Liver (tissue), 3 donors: Measurements from ENCODE around the gene RFNG.

Experiments used
- CTCF ChIP-seq: fragments of 150-350 bp; IDR thresholded peaks from 2 replicates; pipeline ENCODE4 v1.5.1; 2017; ENCODE audit warnings: improper control_type of control experiment, low read depth, low read length; ENCODE audit not compliant: missing input control
- FOXA1 ChIP-seq: IDR thresholded peaks from 2 replicates; pipeline ENCODE4 v1.6.1; 2016; ENCODE audit warnings: antibody characterized with exemption
- HNF4G ChIP-seq: IDR thresholded peaks from 2 replicates; pipeline ENCODE4 v1.6.1; 2016; ENCODE audit warnings: antibody characterized with exemption
- NR2F2 ChIP-seq: IDR thresholded peaks from 2 replicates; pipeline ENCODE4 v1.6.1; 2016; ENCODE audit warnings: antibody characterized with exemption
- YY1 ChIP-seq: IDR thresholded peaks from 2 replicates; pipeline ENCODE4 v1.6.1; 2016; ENCODE audit warnings: antibody characterized with exemption, mild to moderate bottlenecking
- TF ChIP-seq, protein P1 (sequence below): IDR thresholded peaks from 2 replicates; pipeline ENCODE4 v1.6.1; 2016; ENCODE audit warnings: antibody characterized with exemption, mild to moderate bottlenecking
- TF ChIP-seq, protein P2 (sequence below): IDR thresholded peaks from 2 replicates; pipeline ENCODE4 v1.6.1; 2016; ENCODE audit warnings: antibody characterized with exemption
- donor health status: healthy.
- donor health status: healthy.

DNA sequence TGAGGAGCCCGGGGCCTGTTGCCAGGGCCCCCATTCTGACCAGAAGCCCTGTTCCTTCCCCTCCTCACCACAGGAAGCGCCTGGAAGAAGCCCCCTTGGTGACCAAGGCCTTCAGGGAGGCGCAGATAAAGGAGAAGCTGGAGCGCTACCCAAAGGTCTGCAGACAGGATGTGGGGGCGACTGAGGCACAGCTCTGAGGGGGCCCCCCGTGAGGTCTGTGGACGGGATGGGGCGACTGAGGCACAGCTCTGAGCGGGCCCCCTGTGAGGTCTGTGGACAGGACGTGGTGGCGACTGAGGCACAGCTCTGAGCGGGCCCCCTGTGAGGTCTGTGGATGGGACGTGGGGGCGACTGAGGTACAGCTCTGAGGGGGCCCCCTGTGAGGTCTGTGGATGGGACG lies 42.2 kb downstream of the RFNG start:
- TF ChIP-seq, protein P1, sequence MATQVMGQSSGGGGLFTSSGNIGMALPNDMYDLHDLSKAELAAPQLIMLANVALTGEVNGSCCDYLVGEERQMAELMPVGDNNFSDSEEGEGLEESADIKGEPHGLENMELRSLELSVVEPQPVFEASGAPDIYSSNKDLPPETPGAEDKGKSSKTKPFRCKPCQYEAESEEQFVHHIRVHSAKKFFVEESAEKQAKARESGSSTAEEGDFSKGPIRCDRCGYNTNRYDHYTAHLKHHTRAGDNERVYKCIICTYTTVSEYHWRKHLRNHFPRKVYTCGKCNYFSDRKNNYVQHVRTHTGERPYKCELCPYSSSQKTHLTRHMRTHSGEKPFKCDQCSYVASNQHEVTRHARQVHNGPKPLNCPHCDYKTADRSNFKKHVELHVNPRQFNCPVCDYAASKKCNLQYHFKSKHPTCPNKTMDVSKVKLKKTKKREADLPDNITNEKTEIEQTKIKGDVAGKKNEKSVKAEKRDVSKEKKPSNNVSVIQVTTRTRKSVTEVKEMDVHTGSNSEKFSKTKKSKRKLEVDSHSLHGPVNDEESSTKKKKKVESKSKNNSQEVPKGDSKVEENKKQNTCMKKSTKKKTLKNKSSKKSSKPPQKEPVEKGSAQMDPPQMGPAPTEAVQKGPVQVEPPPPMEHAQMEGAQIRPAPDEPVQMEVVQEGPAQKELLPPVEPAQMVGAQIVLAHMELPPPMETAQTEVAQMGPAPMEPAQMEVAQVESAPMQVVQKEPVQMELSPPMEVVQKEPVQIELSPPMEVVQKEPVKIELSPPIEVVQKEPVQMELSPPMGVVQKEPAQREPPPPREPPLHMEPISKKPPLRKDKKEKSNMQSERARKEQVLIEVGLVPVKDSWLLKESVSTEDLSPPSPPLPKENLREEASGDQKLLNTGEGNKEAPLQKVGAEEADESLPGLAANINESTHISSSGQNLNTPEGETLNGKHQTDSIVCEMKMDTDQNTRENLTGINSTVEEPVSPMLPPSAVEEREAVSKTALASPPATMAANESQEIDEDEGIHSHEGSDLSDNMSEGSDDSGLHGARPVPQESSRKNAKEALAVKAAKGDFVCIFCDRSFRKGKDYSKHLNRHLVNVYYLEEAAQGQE, result no peak
- TF ChIP-seq YY1, result no peak
- TF ChIP-seq CTCF, result no peak
- no peak for TF ChIP-seq FOXA1
- no peak for TF ChIP-seq HNF4G
- TF ChIP-seq NR2F2, result no peak
- TF ChIP-seq, protein P2, sequence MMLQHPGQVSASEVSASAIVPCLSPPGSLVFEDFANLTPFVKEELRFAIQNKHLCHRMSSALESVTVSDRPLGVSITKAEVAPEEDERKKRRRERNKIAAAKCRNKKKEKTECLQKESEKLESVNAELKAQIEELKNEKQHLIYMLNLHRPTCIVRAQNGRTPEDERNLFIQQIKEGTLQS, result no peak
